ENCODE measurements around the gene ACVR2B. TPM values are rescaled to one million over a fixed set of nuclear protein-coding genes. Genes with fewer than 3 reads are reported as not detected.
A peak's percentile ranks its signal among the peaks of the same experiment; 100 is the strongest.

ACVR2B gene
- total RNA-seq, 1 donor from 2014 or later, result 56.7 TPM

DNA sequence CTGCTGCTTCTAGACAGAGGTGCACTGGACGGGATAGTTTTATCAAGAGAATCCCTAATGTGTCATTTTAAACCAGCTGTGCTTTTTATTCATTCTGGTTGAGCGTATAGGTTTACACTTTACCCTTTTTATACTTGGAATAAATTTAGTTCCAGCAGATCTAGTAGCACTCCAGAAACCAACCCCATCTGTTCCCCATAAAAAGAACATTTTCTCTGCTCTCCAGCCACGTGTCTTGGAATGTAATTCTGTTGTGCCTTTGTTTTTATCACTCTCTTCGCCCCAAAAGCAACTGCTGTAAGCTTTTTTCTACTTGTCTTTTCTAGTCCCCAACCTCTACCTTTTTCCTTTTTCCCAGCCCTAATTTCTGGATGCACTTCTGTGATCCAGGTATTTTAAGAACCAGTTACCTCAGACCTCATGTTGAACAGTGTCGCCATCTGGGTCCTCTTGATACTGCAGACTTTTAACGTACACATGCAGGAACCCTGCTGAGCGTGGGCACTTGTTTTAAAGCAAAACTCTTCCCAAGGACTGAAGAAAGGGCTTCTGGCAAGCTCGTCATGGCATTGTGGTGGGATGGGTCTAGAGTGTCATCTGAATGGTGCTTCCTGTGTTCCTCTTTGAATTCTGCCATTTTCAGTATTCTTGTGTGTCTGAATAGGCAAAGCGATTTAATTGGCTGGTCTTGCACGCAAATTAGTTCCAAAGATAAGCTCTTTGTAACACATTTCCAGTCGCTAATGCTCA is 36.8 kb downstream of the ACVR2B start:
- no peak for DNase-seq (ENCODE audit: low spot score)
- no peak overlapping the region for H3K4me3 Mint-ChIP-seq (ENCODE audit: unreplicated experiment)
- no peaks in the 10 kb centered on the region for H3K36me3 Mint-ChIP-seq (ENCODE audit: low read depth, unreplicated experiment)
- TF ChIP-seq, protein P1, sequence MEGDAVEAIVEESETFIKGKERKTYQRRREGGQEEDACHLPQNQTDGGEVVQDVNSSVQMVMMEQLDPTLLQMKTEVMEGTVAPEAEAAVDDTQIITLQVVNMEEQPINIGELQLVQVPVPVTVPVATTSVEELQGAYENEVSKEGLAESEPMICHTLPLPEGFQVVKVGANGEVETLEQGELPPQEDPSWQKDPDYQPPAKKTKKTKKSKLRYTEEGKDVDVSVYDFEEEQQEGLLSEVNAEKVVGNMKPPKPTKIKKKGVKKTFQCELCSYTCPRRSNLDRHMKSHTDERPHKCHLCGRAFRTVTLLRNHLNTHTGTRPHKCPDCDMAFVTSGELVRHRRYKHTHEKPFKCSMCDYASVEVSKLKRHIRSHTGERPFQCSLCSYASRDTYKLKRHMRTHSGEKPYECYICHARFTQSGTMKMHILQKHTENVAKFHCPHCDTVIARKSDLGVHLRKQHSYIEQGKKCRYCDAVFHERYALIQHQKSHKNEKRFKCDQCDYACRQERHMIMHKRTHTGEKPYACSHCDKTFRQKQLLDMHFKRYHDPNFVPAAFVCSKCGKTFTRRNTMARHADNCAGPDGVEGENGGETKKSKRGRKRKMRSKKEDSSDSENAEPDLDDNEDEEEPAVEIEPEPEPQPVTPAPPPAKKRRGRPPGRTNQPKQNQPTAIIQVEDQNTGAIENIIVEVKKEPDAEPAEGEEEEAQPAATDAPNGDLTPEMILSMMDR (IDR thresholded peaks at IDR 0.05; ENCODE audit: unreplicated experiment), result no peak
- peaks cover 2% of the 10 kb centered on the region for H3K27me3 Mint-ChIP-seq (ENCODE audit: unreplicated experiment)
- H3K4me1 Mint-ChIP-seq (ENCODE audit: unreplicated experiment), result no peaks in the 10 kb centered on the region
- H3K9me3 Mint-ChIP-seq (ENCODE audit: unreplicated experiment), result no peaks in the 10 kb centered on the region
- H3K27ac Mint-ChIP-seq (ENCODE audit: unreplicated experiment), result no peak overlapping the region

DNA sequence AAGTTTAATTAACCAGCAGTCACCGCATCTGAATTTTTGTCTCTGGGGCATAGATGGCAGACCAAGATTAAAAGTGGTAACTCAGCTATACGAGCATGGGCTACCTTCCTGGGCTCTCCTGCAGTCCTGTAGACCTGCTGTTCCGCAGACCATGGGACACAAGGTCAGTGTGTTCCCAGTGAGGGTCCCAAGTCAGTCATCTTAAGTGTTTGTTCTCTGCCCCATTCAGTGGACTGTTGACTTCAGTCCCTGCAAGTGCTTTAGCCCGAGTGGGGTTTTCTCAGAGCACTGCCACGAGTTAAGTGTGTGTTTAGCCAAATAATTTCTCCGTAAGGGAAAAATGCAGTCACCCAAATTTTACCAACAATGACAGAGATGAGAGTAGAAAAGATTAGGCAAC is 37.5 kb downstream of the ACVR2B start:
- Mint-ChIP-seq H3K36me3 (ENCODE audit: low read depth, unreplicated experiment) (no peaks in the 10 kb centered on the region), H3K9me3 (ENCODE audit: unreplicated experiment) (no peaks in the 10 kb centered on the region), H3K4me1 (ENCODE audit: unreplicated experiment) (no peaks in the 10 kb centered on the region), H3K4me3 (ENCODE audit: unreplicated experiment) (no peak overlapping the region), H3K27ac (ENCODE audit: unreplicated experiment) (no peak overlapping the region), H3K27me3 (ENCODE audit: unreplicated experiment) (peaks cover 2% of the 10 kb centered on the region)
- TF ChIP-seq, protein P1 (IDR thresholded peaks at IDR 0.05; ENCODE audit: unreplicated experiment), result no peak
- no peak for DNase-seq (ENCODE audit: low spot score)

DNA sequence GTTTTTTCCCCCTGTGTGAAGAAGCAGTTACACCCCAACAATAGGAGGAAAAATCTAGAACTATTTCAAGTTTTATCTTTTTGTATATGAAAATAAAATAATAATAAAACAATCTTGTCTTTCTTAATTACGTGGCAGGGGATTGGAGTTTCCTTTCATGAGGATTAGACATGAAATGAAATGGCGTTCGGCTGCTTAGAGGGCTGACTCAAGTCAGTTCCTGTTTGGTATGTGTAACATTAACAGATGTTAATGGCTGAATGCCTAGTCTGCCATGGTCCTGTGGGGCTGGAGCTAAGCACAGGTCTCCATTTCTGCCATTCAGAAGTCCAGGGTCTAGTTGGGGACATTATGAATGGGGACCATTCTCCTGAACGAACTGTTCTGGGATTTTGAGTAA is 39.3 kb downstream of the ACVR2B start:
- no peak overlapping the region for H3K27ac Mint-ChIP-seq (ENCODE audit: unreplicated experiment)
- H3K9me3 Mint-ChIP-seq (ENCODE audit: unreplicated experiment), result no peaks in the 10 kb centered on the region
- no peak overlapping the region for H3K4me3 Mint-ChIP-seq (ENCODE audit: unreplicated experiment)
- DNase-seq (ENCODE audit: low spot score), result no peak
- TF ChIP-seq, protein P1 (IDR thresholded peaks at IDR 0.05; ENCODE audit: unreplicated experiment), result no peak
- H3K4me1 Mint-ChIP-seq (ENCODE audit: unreplicated experiment), result peaks cover 3% of the 10 kb centered on the region
- H3K36me3 Mint-ChIP-seq (ENCODE audit: low read depth, unreplicated experiment), result no peaks in the 10 kb centered on the region
- H3K27me3 Mint-ChIP-seq (ENCODE audit: unreplicated experiment), result peaks cover 2% of the 10 kb centered on the region

DNA sequence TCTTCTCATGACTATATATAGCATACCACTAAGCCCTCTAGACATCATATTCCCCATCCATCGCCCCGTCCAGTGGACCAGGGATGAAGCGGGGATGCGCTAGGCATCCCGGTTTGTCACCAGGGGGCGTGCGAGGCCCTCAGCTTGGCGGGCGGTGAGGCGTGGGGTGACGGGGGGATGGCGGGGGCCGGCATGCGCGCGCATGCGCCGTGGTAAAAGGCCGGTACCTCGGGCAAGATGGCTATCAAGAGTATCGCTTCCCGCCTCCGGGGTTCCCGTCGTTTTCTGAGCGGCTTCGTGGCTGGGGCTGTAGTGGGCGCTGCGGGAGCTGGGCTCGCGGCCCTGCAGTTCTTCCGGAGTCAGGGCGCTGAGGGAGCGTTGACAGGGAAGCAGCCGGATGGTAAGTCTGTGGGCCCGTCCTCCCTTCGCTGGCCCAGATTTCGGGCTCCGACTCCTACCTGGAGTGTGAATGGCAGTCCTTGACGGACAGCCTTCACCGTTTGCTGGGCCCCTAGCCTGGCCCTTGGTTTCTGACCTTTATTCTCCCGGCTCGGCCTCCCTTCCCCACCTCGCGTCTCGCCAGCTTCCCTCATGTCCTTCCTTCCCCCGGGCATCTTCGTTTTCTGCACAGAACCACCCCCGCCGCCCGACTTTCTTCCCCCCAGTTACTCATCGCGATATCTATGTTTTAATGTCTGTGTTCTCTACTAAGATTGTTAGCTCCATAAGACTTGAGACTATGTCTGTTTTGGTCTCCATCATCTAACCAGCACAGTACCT is 42.6 kb downstream of the ACVR2B start, which contains the start of gene EXOG:
EXOG (plus strand) TSS at position 210 of the 780 bp plus-strand sequence; CDS start at position 238, 28 bp downstream.
- TF ChIP-seq, protein P1 (IDR thresholded peaks at IDR 0.05; ENCODE audit: unreplicated experiment), result peak; percentile 81
- Mint-ChIP-seq H3K36me3 (ENCODE audit: low read depth, unreplicated experiment) (peaks cover 3% of the 10 kb centered on the region), H3K9me3 (ENCODE audit: unreplicated experiment) (no peaks in the 10 kb centered on the region), H3K27ac (ENCODE audit: unreplicated experiment) (peak within 1 kb of the TSS; percentile 72), H3K4me3 (ENCODE audit: unreplicated experiment) (peak within 1 kb of the TSS; percentile 95), H3K4me1 (ENCODE audit: unreplicated experiment) (peaks cover 3% of the 10 kb centered on the region), H3K27me3 (ENCODE audit: unreplicated experiment) (peaks cover 2% of the 10 kb centered on the region)
- peak; percentile 99 for DNase-seq (ENCODE audit: low spot score)

DNA sequence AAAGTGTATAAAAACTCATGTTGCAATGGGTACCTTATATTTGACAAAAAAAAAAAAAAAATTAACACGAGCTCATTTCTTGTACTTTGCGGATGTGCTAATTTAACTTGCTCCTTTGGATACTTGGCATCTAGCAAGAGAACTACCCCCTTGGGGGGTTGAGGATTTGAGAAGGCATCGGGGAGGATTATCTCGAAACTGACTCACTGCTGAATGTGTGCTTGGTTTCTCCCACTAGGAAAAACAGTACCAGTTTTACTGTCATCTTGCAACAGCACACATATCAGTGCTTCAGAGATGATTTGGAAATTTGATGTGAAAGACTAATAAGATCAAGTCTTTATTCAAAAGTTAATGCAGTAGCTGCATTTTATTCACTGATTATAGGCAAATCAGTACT is 43.3 kb downstream of the ACVR2B start:
- H3K4me3 Mint-ChIP-seq (ENCODE audit: unreplicated experiment), result peak overlapping the region; percentile 95
- no peak for DNase-seq (ENCODE audit: low spot score)
- H3K27me3 Mint-ChIP-seq (ENCODE audit: unreplicated experiment), result peaks cover 2% of the 10 kb centered on the region
- TF ChIP-seq, protein P1 (IDR thresholded peaks at IDR 0.05; ENCODE audit: unreplicated experiment), result no peak
- H3K4me1 Mint-ChIP-seq (ENCODE audit: unreplicated experiment), result peaks cover 3% of the 10 kb centered on the region
- no peaks in the 10 kb centered on the region for H3K9me3 Mint-ChIP-seq (ENCODE audit: unreplicated experiment)
- no peak overlapping the region for H3K27ac Mint-ChIP-seq (ENCODE audit: unreplicated experiment)
- peaks cover 3% of the 10 kb centered on the region for H3K36me3 Mint-ChIP-seq (ENCODE audit: low read depth, unreplicated experiment)
